GM18873 (cell line): Measurements from ENCODE around the gene TBX4.
"Not testable (repeated sequence)": the region's sequence is repeated elsewhere in the genome, so short reads cannot be mapped to it uniquely, and the experiment has no call there.

Source experiments
- ATAC-seq: cut with Tn5 transposase; IDR thresholded peaks from one replicate; pipeline ENCODE4 v1.9.1; 2021; ENCODE audit warnings: mild to moderate bottlenecking, moderate library complexity, moderate number of reproducible peaks; ENCODE audit not compliant: unreplicated experiment, low FRiP score

Gene TBX4

DNA sequence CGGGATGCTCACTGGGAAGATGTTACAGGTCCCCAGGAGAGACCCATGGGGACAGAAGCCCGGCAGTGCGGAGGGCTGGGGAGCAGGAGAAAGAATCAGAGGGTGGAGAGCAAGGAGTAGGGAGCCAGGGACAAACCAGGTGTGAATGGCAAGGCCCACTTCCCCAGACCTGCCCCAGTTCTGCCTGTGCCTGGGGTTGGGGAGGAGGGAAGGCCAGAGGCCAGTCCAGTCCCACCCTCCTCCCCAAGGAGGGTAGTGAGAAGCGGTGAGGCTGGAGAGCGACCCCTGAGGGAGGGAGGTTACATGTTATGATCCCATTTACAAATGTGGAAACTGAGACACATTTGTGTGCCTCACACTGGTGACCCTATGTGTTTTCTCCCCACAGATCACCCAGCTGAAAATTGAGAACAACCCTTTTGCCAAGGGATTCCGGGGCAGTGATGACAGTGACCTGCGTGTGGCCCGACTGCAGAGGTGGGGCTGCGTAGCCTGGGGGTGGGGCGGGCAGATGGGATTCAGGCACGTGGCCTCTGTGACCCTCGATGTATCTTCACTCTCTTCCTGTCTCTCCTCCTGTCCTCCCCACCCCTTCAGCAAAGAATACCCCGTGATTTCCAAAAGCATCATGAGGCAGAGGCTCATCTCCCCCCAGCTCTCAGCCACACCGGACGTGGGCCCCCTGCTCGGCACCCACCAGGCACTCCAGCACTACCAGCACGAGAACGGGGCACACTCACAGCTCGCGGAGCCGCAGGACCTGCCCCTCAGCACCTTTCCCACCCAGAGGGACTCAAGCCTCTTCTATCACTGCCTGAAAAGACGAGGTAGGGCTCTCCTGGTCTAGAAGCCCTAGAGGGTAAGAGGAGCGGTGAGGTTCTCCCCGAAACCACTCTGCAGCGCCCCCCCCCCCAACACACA lies 27.5 kb downstream of the TBX4 start:
- ATAC-seq = no peak

DNA sequence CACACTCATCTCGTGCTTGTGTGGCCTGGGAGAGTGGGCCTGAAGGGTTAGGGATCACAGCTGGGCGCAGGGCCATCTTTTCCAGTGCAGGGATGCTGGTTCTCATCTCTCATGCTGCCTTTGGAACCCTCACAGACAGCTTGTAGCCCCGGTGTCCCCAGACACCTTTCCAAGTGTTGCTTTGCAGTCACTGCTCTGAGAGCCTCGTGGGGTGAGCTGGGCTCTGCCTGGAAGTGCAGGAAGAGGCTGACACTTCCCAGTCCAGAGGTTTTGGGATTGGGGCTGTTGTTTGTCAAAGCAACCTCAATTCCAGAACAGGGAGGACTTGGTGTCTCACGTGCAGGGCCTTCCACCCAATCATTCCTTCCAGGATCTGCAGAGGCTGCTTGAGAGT lies 28.2 kb downstream of the TBX4 start:
- ATAC-seq = no peak

DNA sequence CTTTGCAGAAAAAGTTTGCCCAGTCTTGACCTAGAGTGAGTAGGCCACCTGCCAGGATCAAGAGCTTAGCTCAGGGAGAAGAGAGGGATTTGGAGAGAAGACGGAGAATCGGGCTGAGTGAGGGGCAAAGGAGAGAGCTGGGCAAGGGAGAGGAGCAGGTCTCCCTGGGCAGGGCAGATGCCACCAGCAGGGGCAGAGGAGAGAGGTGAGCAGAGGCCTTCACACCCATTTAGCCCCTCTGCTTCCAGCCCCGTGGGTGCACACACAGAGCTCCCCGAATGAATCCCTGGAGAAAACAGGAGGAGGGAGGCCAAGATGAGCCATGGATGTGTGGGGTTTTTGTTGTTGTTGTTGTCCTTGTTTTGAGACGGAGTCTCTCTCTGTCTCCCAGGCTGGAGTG lies 29.2 kb downstream of the TBX4 start:
- no peak for ATAC-seq

DNA sequence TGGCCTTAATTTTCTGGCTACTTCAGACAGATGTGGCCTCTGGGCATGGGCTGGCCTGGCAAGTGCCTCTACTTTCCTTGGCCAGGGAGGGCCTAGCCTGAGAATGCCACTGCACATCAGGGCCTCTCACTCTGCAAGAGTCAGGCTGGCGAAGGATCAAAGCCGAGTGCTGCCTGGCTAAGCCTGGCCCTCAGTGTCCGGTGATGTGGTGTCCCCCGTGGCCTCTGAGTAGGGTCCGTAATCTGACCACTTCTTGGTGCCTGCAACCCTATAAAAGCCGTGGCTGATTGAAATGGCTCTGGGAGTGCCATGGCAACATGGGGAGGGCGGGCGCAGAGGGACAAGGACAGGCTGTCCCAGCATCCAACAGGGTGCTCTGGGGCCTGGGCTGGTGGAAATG lies 30.2 kb downstream of the TBX4 start:
- no peak for ATAC-seq

DNA sequence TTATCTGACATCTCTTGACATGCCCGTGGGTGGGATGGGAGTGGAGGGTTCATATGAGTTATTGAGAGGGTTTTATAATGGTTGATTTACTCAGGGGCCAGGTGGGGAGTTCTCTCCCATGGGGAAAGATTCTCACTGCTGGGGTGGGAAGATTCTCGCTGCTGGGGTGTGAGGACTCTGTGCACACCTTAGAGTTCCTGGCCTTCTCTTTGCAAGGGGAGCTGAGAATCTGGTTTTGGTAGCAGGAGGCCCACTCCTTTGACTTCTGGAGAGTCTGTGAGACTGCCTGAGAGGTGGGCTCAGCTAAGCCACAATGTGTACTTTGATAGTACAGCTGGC lies 31.5 kb downstream of the TBX4 start:
- no peak for ATAC-seq

DNA sequence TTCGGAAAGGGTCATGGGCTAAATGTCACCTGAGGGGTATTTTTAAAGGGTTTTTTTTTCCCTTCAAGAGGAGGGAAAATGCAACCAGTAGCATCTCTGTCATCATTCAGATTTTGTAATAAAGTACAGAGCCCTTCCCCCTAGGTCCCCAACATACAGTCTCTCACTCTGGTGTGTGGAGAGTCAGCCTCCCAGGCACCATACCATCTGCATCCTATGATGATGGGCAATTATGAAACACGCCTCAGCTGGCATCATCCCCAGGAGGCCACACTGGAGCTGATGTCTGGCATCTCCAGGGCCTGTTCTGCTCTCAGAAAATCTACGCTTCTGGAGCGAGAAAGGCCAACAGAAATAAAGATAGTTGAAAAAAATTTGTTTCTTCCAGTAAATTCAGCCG lies 32.0 kb downstream of the TBX4 start:
- no peak for ATAC-seq

DNA sequence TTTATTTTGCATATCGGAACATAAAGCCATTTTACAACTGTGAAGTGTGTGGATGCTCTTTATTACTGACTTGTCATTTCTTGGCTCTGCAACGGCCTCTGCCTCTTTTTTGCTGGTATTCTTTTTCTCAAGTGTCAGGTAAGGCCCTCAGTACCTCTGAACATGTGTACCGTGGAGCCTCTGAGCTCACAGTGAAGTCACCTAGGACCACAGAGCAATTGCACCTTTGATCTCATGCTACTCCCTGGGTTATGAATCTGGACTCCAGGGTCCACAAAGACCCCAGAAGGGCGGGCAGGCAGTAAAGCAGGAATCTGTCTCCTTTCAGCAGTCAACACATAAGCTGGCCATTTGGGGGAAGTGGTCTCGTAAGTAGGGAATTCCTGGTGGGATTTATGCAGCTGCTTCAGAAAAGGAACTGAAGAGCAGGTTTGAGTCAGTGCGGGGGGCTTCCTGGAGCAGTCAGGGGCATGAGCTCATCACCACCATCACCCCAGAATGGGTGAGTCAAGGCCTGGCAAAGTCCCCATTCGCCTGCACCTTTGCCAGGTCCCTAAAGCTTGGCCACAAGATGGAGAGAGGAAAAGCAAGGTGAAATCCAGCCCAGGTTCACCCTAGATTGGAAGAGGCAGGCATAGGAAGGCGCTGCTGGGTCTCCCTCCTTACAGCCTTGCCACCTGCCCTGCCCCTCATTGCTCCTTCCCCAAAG lies 33.0 kb downstream of the TBX4 start:
- ATAC-seq = no peak

DNA sequence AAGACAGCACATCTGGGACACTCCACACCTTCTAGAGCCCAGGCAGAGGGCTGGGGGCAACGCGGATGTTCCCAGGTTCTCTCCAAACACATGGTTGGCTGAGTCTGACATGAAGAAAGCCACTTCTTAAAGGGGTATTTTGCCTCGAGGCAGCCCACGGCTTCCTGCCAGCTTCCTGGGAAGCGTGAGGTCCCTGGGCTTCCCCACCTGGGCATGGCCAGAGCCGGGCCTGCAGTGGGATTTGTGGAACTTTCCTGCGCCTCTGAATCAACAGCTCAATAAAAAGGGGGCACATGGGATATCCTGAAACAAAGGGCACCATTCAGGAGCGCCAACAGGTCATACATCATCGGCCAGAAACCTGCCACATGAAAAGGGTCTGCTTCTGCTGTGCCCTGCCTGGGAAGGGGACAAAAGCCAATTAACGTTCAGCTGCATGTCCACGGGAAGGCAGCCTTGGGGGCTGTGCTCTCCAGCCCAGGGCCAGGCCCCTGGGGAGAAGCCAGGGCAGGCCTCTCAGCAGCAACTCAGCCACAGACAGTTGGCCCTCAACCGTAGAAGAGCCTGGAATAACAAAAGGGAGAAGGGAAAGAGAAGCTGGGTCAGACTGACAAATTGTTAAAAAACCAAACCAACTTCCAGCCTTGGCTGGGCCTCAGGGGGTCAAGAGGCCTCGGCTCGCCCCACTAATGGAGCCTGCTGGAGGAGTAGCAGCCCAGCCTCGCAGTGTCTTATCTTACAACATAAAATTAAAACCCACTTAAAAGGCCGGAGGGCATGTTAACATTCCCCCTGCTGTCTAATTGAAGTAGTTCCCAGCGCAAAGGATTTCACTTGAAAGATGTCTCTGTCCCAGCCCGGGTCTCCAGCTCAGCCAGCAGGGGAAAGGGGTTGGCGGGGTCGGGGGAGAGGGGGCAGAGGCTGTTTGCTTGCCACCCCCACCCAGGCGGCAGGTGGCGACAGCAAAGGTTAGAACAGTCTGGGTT lies 34.2 kb downstream of the TBX4 start:
- ATAC-seq = no peak

DNA sequence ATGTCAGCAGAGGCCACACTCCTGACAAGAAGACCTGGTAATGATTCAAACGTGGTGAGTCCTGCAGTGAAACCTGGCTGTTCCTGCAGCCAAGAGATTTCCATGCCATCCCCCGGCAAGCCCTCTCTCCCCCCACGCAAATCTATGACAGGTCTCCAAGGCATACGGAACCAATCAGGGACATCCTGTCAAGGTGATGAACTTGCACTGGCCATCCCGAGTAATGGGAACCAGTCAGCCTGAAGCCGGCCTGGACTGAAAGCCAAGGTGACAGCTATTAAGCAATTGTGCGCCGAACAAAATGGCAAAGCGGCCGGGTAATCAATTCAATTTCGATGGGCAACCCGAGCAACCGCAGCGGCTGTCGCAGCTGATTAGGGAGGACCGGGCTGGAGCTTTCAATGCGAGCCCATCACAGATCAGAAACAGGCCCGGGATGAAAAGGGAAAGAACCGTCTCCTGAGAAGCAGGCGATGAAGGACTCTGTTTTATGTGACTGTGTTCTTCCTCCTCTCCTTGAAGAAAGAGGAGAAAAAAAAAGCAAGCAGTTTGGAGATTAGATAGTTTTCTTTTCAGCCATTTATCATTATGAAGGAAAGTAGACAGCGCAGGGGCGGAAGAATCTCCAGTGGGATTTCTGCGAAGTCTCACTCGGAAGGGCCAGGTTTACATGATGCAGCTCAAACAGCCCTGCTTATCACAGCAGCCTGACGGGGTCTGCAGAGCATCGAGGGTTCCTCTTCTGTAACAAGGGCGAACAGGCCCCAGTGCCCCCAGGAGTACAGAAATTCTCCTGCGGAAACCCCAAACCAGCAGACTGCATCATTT lies 35.2 kb downstream of the TBX4 start:
- no peak for ATAC-seq

DNA sequence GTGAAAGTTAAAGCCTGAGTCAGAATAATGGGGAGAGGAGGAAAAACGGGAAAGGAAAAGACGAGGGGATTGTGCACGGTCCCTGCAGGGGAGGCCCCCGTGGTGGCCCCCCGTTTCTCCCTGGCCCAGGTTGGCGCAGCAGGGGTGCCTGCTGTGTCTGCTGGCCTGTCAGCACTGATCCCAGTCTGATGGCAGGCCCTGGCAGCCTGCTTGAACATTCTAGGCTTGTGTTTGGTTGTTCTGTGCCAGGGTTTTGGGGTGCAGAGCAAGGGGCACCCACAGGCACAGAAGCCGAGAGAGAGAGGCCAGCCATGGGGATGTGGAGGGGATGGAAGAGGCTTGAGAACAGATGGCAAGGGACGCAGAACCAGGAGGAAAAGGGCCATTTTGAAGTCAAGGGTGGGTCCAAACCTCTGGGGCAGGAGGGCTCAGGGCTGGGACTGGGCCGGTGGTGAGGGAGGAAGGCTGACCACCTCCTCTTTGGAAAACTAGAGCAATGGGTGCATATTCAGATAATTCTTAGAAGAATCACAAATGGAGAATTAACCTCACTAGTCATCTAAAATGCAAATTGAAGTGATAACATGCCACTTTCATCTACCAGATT lies 35.9 kb downstream of the TBX4 start:
- ATAC-seq = no peak

DNA sequence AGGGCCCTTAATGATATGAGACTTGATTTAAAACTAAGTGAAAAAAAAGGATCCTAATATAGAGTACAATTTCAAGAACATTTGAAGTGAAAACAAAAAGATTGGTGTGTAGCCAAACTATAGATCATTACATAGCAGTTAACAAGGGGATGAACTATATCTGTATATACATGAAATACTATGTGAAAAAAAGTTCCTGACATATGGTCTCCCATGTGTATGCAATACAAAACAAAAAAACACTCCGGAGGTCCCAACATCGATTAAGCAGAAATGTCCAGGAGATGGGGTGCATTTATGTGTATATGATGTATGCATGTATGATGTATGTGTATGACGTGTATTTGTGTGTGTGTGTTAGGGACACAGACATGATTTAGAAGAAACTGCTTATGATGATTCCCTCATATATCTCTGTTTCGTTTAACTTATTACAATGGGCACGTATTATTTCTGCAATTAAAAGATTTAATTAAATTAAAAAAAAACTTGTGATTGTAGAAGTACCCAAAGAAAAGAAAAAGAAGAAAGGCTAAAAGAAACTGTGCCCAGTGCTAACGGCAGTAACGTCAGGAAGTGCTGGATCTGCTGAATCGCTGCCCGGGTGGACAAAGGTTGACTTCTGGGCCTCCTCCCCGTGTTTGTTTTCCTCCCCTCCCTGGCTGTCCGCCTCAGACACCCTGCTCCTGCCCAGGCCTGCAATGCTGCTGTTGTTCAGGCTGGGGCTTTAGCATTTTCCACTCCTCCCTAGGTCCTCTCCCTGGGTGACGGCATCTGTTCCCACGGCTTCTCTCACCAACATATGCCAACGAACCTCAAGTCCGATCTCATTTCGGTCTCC lies 36.9 kb downstream of the TBX4 start:
- ATAC-seq = no peak

DNA sequence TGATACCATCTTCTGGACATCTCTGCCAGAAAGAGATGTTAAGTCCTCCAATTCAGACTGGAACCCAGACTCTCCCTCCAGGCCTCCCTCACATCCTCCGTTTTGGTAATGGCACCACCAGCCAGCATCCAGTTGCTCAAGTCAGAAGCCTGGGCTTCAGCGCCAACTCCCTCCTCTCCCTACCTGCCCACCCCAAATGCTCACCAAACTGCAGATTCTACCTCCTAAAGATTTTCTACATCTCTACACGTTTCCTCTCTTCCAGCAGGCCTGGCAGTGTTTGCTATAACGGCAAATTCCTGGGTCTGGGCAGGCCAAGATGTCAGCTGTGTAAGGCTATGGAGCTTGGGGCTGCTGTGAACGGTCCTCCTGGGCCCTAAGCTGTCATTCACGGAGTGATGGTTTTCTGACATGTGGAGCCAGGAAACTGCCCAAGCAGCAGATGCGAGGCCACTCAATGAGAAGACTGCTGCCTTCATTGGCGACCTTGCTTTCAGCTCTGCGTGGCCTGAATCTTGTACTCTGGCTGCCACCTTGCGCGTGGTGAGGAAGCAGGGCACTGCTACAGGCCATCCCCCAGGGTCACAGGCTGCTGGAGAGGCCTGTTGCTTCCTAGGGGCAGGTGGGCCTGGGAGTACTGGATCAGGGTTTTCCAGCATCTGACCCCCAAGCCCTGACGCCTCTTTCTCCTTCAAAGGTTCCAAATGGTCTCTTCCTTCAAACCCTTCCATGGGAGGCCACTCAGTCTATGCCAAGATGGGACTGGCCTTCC lies 37.7 kb downstream of the TBX4 start:
- no peak for ATAC-seq

DNA sequence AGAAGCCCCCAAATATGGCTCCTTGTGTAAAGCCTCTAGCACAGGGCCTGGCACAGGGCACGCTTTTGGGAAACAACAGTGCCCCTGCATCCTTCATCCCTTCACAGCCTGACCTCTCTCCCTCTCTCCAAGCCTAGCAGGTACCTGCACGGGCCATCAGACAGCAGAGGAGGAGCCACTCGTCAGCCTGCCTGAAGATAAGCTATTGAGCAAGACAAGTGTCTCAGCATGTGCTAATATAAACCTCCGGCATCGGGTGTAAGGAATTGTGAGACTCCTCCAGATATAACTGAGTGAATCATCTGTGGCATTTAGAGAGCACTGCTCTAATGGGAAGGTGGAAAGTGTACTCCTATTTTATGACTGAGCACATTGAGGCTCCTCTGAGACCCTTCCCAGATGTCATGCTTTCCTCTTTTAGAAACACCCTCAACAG lies 38.3 kb downstream of the TBX4 start:
- no peak for ATAC-seq

DNA sequence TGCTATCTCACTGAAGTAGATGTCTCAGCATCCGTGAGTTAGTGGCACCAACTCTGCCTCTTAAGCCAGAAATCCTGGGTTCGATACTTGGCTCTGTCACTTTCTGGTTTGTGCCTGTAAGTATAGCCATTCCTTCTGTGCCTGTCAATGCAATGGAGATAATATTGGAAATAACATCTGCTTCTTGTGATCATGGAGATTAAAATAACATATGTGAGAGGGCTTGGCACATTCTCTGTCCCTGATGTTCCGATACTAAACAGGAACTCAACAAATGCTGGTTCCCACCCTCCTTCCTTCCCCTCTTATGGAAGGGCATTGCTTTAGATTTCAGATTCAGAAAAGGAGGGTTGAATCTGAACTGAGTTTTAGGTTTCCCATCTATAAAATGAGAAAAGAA lies 39.8 kb downstream of the TBX4 start:
- ATAC-seq = no peak

DNA sequence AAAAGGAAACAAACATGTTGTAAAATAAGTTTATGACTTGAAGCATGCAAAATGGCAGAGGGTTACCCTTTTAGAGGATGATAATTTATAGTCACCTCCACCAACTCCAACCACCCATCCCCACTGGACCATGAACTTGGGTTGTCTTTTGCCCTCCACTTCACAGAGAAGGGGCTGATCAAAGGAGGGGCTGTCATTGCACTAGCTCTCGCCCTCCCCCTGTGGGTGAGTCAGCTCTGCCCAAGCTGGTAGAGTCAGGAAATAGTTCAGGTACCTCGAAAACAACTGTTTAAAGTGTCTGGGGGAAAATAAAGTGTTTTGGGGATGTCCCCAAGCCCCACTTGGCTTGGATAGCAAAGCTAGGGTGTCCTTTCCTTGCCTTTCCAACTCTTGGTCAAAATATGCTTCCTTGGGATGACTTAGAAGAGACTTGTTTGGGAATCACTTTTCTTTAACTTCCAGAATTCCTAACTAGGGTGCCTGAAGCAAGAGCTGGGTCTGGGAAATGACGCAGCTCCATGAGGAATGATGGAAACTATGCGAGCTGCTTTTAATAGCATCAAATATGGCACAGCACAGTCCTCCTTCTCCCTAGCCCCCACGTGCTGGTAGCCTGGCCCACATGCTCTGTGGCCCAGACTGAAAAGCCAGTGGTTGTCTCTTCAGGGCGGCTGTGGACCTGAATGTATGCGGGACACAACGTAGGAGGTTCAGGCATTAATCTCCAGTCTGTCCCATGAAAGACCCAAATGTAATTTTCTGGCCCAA lies 40.7 kb downstream of the TBX4 start:
- ATAC-seq = no peak

DNA sequence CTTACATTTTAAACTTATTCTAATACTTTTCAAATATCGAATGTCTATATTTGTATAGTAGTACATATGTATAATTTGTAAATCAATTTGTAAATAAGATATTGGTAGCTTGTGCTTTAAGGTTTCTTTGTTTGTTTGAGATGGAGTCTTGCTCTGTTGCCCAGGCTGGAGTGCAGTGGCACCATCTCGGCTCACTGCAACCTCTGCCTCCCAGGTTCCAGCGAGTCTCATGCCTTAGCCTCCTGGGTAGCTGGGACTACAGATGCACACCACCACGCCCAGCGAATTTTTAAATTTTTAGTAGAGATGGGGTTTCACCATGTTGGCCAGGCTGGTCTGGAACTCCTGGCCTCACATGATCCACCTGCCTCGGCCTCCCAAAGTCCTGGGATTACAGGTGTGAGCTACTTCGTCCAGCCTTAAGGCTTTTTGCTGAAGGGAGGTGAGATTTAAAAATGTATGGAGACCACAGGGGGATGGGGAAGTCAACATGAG lies 41.7 kb downstream of the TBX4 start:
- not testable (repeated sequence) for ATAC-seq
